Kidney (tissue), 14 donors: ENCODE measurements around the gene IGSF22. TPM values are rescaled to one million over a fixed set of nuclear protein-coding genes. Genes with fewer than 3 reads are reported as not detected.

Source experiments
- DNase-seq, 5 donors: peaks; one replicate each; pipeline ENCODE4 v3.0.0-alpha.2; 2013 to 2020
- FAIRE-seq: peaks from 2 replicates; lab custom pipeline; 2012; peaks lifted over from hg19 to GRCh38; lab: Jason Lieb, UNC
- H3K27ac ChIP-seq, 2 donors: one replicate each; pipeline ENCODE4 v1.7.0; 2013; ENCODE audit warnings: low read depth in 2 of 2, low read length in 2 of 2, inconsistent platforms in 1 of 2
- H3K27me3 ChIP-seq: one replicate; pipeline ENCODE4 v1.7.1; 2013; ENCODE audit warnings: low read length, inconsistent platforms; ENCODE audit not compliant: control insufficient read depth, insufficient read depth
- H3K36me3 ChIP-seq, 3 donors: one replicate each; pipeline versions ENCODE4 v1.7.0 to v1.7.1; 2013; ENCODE audit warnings: low read length in 3 of 3, control low read depth in 1 of 3, inconsistent platforms in 1 of 3; ENCODE audit not compliant: insufficient read depth in 3 of 3, control insufficient read depth in 2 of 3
- H3K4me1 ChIP-seq, 3 donors: one replicate each; pipeline versions ENCODE4 v1.7.0 to v1.7.1; 2013; ENCODE audit warnings: low read length in 3 of 3, inconsistent platforms in 1 of 3, low read depth in 1 of 3; ENCODE audit not compliant: control insufficient read depth in 2 of 3, insufficient read depth in 2 of 3
- H3K4me3 ChIP-seq, 3 donors: one replicate each; pipeline versions ENCODE4 v1.7.0 to v1.8.1; 2013; ENCODE audit warnings: low read length in 3 of 3, control low read depth in 1 of 3, inconsistent platforms in 1 of 3
- H3K9ac ChIP-seq, 3 donors: one replicate each; pipeline versions ENCODE4 v1.7.0 to v1.7.1; 2013; ENCODE audit warnings: low read length in 3 of 3, control low read depth in 1 of 3, inconsistent platforms in 1 of 3
- H3K9me3 ChIP-seq, 3 donors: one replicate each; pipeline versions ENCODE4 v1.7.0 to v1.7.1; 2013; ENCODE audit warnings: low read length in 3 of 3, control low read depth in 1 of 3, inconsistent platforms in 1 of 3; ENCODE audit not compliant: control insufficient read depth in 2 of 3, insufficient read depth in 1 of 3
- CTCF ChIP-seq: IDR thresholded peaks from 3 replicates; pipeline ENCODE4 v1.5.1; 2012; ENCODE audit warnings: mild to moderate bottlenecking, moderate library complexity, borderline replicate concordance; ENCODE audit not compliant: insufficient read depth; ENCODE audit errors: extremely low read depth
- intact Hi-C: fragments of 100-400 bp; cut with DNase I; formaldehyde crosslinking; loops from one replicate; pipeline ENCODE4 v1.11.1; 2022
- polyA plus RNA-seq: library from polyadenylated mRNA; stranded (reverse); fragments of 350-450 nt; fragmentation: Illumina TruSeq; extraction: RNeasy Lipid Tissue Mini Kit (QIAGEN cat#74804); gene quantifications from one replicate; pipeline ENCODE4 v1.2.3, GENCODE V29; 2014; ENCODE audit warnings: low read depth, low replicate concordance; ENCODE audit not compliant: insufficient read depth
- total RNA-seq: library from RNA; stranded (reverse); fragmentation: NEBNext Ultra II Directional; extraction: Animal tissue kit (Norgen Biotek cat#: 25700); gene quantifications from one replicate; pipeline ENCODE4 v1.2.1, GENCODE V29; 2021
- donor health status: control.
- donor health status: control.
- donor health status: control.
- donor health status: control.
- donor health status: control.
- donor health status: DM: yes; HTN: yes; CAD: no.
- donor health status: Normal renal cell carcinoma (clear cell type).

IGSF22 gene
- total and polyA plus RNA-seq, 2 donors from 2014 or later, result 2.5 to 2.8 TPM

GRCh38 chr11:18710545-18710944, 15.4 kb downstream of the IGSF22 start:
- peaks cover 0 to 9% (median 5%) of the 10 kb centered on the region in 3 donors for H3K4me1 ChIP-seq
- H3K9me3 ChIP-seq, result no peaks in the 10 kb centered on the region
- H3K27ac ChIP-seq, result no peak overlapping the region
- no peaks in the 10 kb centered on the region for H3K36me3 ChIP-seq
- FAIRE-seq (no peak), DNase-seq (no peak)
- no peak for TF ChIP-seq CTCF
- H3K4me3 ChIP-seq, result no peak overlapping the region
- H3K27me3 ChIP-seq, result no peaks in the 10 kb centered on the region
- no peak overlapping the region for H3K9ac ChIP-seq
- intact Hi-C loops, result no loop called here

- Histone ChIP-seq H3K9me3 (no peaks in the 10 kb centered on the region), H3K36me3 (no peaks in the 10 kb centered on the region), H3K27me3 (no peaks in the 10 kb centered on the region), H3K4me1 (peaks cover 0 to 17% (median 10%) of the 10 kb centered on the region in 3 donors), H3K27ac (no peak overlapping the region), H3K4me3 (no peak overlapping the region), H3K9ac (no peak overlapping the region)
- FAIRE-seq (no peak), DNase-seq (no peak)
- intact Hi-C loops, result no loop called here
- no peak for TF ChIP-seq CTCF
Observed at GRCh38 chr11:18709414-18709813, 16.6 kb downstream of the IGSF22 start.

GRCh38 chr11:18707811-18708340, 18.1 kb downstream of the IGSF22 start:
- Histone ChIP-seq H3K4me1 (peaks cover 0 to 17% (median 17%) of the 10 kb centered on the region in 3 donors), H3K27ac (no peak overlapping the region), H3K4me3 (no peak overlapping the region), H3K36me3 (no peaks in the 10 kb centered on the region), H3K27me3 (no peaks in the 10 kb centered on the region), H3K9ac (no peak overlapping the region), H3K9me3 (no peaks in the 10 kb centered on the region)
- intact Hi-C loops, result no loop called here
- FAIRE-seq, result no peak
- DNase-seq, result peak in 1 of 5 donors; percentile 29
- TF ChIP-seq CTCF, result no peak
